ENCODE measurements around the gene ZNF579.

DNA sequence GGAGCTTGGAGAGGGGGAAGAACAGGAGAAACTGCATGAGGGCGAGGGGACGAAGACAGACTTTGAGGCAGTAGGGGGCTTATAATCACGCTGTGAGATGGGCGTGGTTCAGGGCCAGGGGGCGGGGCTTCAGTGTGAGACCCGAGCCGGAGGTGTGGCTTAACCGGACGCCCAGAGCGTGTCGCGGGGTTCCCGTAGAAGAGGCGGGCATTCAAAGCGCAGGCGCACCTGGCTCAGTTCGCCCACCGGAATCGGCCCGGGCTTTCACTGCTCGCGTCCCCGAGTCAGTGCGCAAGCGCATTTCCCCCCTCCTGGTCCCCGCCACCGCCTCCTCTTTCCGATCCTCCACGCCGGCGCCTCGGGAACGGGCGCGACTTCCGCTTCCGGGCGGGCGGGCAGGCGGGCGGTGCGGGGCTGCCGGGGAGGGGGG is 24.6 kb upstream of the ZNF579 start:
- TF ChIP-seq, protein P1, sequence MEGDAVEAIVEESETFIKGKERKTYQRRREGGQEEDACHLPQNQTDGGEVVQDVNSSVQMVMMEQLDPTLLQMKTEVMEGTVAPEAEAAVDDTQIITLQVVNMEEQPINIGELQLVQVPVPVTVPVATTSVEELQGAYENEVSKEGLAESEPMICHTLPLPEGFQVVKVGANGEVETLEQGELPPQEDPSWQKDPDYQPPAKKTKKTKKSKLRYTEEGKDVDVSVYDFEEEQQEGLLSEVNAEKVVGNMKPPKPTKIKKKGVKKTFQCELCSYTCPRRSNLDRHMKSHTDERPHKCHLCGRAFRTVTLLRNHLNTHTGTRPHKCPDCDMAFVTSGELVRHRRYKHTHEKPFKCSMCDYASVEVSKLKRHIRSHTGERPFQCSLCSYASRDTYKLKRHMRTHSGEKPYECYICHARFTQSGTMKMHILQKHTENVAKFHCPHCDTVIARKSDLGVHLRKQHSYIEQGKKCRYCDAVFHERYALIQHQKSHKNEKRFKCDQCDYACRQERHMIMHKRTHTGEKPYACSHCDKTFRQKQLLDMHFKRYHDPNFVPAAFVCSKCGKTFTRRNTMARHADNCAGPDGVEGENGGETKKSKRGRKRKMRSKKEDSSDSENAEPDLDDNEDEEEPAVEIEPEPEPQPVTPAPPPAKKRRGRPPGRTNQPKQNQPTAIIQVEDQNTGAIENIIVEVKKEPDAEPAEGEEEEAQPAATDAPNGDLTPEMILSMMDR (IDR thresholded peaks at IDR 0.05 in 8 of 11, conservative IDR thresholded peaks at IDR 0.05 in 3 of 11): no peak
- peak; percentile 84 to 92 (median 89) for TF ChIP-seq POLR2AphosphoS5 (IDR thresholded peaks at IDR 0.05)
